H1 (cell line): ENCODE data around the gene CAMTA2. TPM values are rescaled to one million over a fixed set of nuclear protein-coding genes. Genes with fewer than 3 reads are reported as not detected.

Source experiments
- CTCF ChIA-PET: fragments of 300-600 bp; sonication (Branson Sonifier 250); formaldehyde crosslinking; loops from one replicate; lab custom pipeline; 2021; ENCODE audit not compliant: partially characterized antibody; lab: Charles Lee
- POLR2A ChIA-PET: fragments of 300-600 bp; sonication (Branson Sonifier 250); formaldehyde crosslinking; loops from one replicate; lab custom pipeline; 2021; ENCODE audit warnings: inconsistent platforms; ENCODE audit not compliant: partially characterized antibody; lab: Charles Lee
- DNase-seq, 2 experiments: peaks; one replicate each; pipeline versions ENCODE4 v3.0.0 to v3.0.0-alpha.2; 2010 to 2022; ENCODE audit warnings: low spot score in 2 of 2, low read depth in 1 of 2, mixed read lengths in 1 of 2
- FAIRE-seq: peaks from 2 replicates; lab custom pipeline; 2011; peaks lifted over from hg19 to GRCh38; lab: Jason Lieb, UNC
- H2AFZ ChIP-seq: 2 replicates; pipeline ENCODE4 v1.8.1; 2012; ENCODE audit warnings: low read length, inconsistent platforms
- H2AK5ac ChIP-seq: 2 replicates; pipeline ENCODE4 v1.6.1; 2013; ENCODE audit warnings: low read depth, low read length
- H2BK120ac ChIP-seq: replicated peaks from 2 replicates; pipeline ENCODE3; 2013; ENCODE audit warnings: low read depth, low read length, inconsistent platforms
- H2BK12ac ChIP-seq: 2 replicates; pipeline ENCODE4 v1.6.1; 2013; ENCODE audit warnings: low read depth, low read length
- H2BK15ac ChIP-seq: 2 replicates; pipeline ENCODE4 v1.6.1; 2013; ENCODE audit warnings: low read length
- H2BK20ac ChIP-seq: 2 replicates; pipeline ENCODE4 v1.6.1; 2013; ENCODE audit warnings: low read length
- H2BK5ac ChIP-seq: 2 replicates; pipeline ENCODE4 v1.6.1; 2013; ENCODE audit warnings: low read depth, low read length
- H3K14ac ChIP-seq: 2 replicates; pipeline ENCODE4 v1.6.1; 2013; ENCODE audit warnings: inconsistent platforms; ENCODE audit not compliant: insufficient read length
- H3K18ac ChIP-seq: 2 replicates; pipeline ENCODE4 v1.6.1; 2013; ENCODE audit warnings: low read length; ENCODE audit errors: extremely low read depth
- H3K23ac ChIP-seq: 2 replicates; pipeline ENCODE4 v1.6.1; 2013; ENCODE audit warnings: inconsistent platforms; ENCODE audit not compliant: insufficient read length
- H3K23me2 ChIP-seq: 2 replicates; pipeline ENCODE4 v1.6.1; 2013; ENCODE audit warnings: low read depth, low read length
- H3K27ac ChIP-seq: 2 replicates; pipeline ENCODE4 v1.6.1; 2011; ENCODE audit warnings: low read depth, low read length, inconsistent platforms
- H3K27me3 ChIP-seq, 4 experiments: replicated peaks in 1 of 4; 1 replicate in 1 of 4; 2 replicates in 3 of 4; pipeline versions ENCODE4 v1.6.1 to v1.8.1; 2011 to 2013; ENCODE audit warnings: low read length in 3 of 4, mild to moderate bottlenecking in 3 of 4, inconsistent platforms in 2 of 4, mixed read lengths in 2 of 4, moderate library complexity in 1 of 4; ENCODE audit not compliant: control insufficient read depth in 3 of 4, insufficient read depth in 3 of 4; ENCODE audit errors: extremely low read depth in 1 of 4
- H3K36me3 ChIP-seq, 4 experiments: 2 replicates each; pipeline versions ENCODE4 v1.6.1 to v1.8.1; 2011 to 2013; ENCODE audit warnings: mild to moderate bottlenecking in 4 of 4, low read length in 3 of 4, moderate library complexity in 2 of 4, control low read depth in 1 of 4, inconsistent platforms in 1 of 4; ENCODE audit not compliant: insufficient read depth in 4 of 4, control insufficient read depth in 2 of 4
- H3K4ac ChIP-seq: replicated peaks from 2 replicates; pipeline ENCODE3; 2013; ENCODE audit warnings: low read length, low read depth, mixed read lengths, inconsistent platforms; ENCODE audit not compliant: insufficient read length
- H3K4me1 ChIP-seq, 4 experiments: replicated peaks in 1 of 4; 1 replicate in 1 of 4; 2 replicates in 3 of 4; pipeline versions ENCODE4 v1.6.1 to v1.8.1; 2011 to 2013; ENCODE audit warnings: low read length in 3 of 4, inconsistent platforms in 2 of 4, mixed read lengths in 1 of 4; ENCODE audit not compliant: insufficient read depth in 4 of 4, control insufficient read depth in 3 of 4
- H3K4me2 ChIP-seq, 2 experiments: 2 replicates each; pipeline versions ENCODE4 v1.6.1 to v1.8.1; 2011 to 2013; ENCODE audit warnings: low read depth in 2 of 2, low read length in 2 of 2, control low read depth in 1 of 2, inconsistent platforms in 1 of 2, mild to moderate bottlenecking in 1 of 2; ENCODE audit not compliant: insufficient read depth in 1 of 2
- H3K4me3 ChIP-seq, 4 experiments: fragments of 200-600, 300-600 bp in 1 of 4; sonication (generic), shearing (Covaris generic), sonication (Bioruptor Twin) in 1 of 4; 2 replicates each; pipeline versions ENCODE4 v1.5.1 to v1.8.1; 2011 to 2016; ENCODE audit warnings: low read length in 4 of 4, low read depth in 3 of 4, control low read depth in 2 of 4, inconsistent platforms in 2 of 4, mild to moderate bottlenecking in 2 of 4, mixed read lengths in 1 of 4, moderate library complexity in 1 of 4; ENCODE audit not compliant: insufficient read depth in 2 of 4; ENCODE audit errors: extremely low read depth in 1 of 4
- H3K56ac ChIP-seq: replicated peaks from 2 replicates; pipeline ENCODE3; 2013; ENCODE audit warnings: low read depth, mild to moderate bottlenecking, mixed read lengths, low read length, inconsistent platforms; ENCODE audit not compliant: insufficient read length
- H3K79me1 ChIP-seq: 2 replicates; pipeline ENCODE4 v1.6.1; 2013; ENCODE audit warnings: low read depth, low read length, control low read depth
- H3K79me2 ChIP-seq, 2 experiments: 2 replicates each; pipeline versions ENCODE4 v1.6.1 to v1.8.1; 2012 to 2013; ENCODE audit warnings: low read length in 2 of 2, mild to moderate bottlenecking in 2 of 2, inconsistent platforms in 1 of 2; ENCODE audit not compliant: insufficient read depth in 2 of 2, control insufficient read depth in 1 of 2
- H3K9ac ChIP-seq, 4 experiments: replicated peaks in 1 of 4; 1 replicate in 1 of 4; 2 replicates in 3 of 4; pipeline versions ENCODE4 v1.6.1 to v1.8.1; 2011 to 2013; ENCODE audit warnings: low read depth in 3 of 4, low read length in 3 of 4, control low read depth in 2 of 4, mild to moderate bottlenecking in 2 of 4, moderate library complexity in 2 of 4, inconsistent platforms in 1 of 4; ENCODE audit errors: extremely low read depth in 1 of 4
- H3K9me3 ChIP-seq, 2 experiments: 2 replicates each; pipeline versions ENCODE4 v1.6.1 to v1.8.1; 2012 to 2013; ENCODE audit warnings: mild to moderate bottlenecking in 2 of 2, moderate library complexity in 2 of 2, control low read depth in 1 of 2, inconsistent platforms in 1 of 2, low read depth in 1 of 2, low read length in 1 of 2, mixed read lengths in 1 of 2; ENCODE audit not compliant: insufficient read depth in 2 of 2
- H4K20me1 ChIP-seq, 2 experiments: replicated peaks in 1 of 2; 2 replicates each; pipeline versions ENCODE3 to v1.8.1; 2011 to 2013; ENCODE audit warnings: inconsistent platforms in 2 of 2, low read length in 2 of 2, mild to moderate bottlenecking in 1 of 2; ENCODE audit not compliant: insufficient read depth in 2 of 2, control insufficient read depth in 1 of 2
- H4K5ac ChIP-seq: 2 replicates; pipeline ENCODE4 v1.6.1; 2013; ENCODE audit warnings: low read length, low read depth, mixed read lengths, inconsistent platforms; ENCODE audit not compliant: insufficient read length
- H4K8ac ChIP-seq: 2 replicates; pipeline ENCODE4 v1.8.0; 2013; ENCODE audit warnings: mild to moderate bottlenecking, moderate library complexity, low read length, inconsistent platforms; ENCODE audit not compliant: insufficient read depth; ENCODE audit errors: extremely low read depth
- H4K91ac ChIP-seq: replicated peaks from 2 replicates; pipeline ENCODE3; 2013; ENCODE audit warnings: low read length, mixed read lengths, inconsistent platforms; ENCODE audit not compliant: insufficient read length
- GABPA ChIP-seq: IDR thresholded peaks from 2 replicates; pipeline ENCODE4 v1.6.1; 2011; ENCODE audit warnings: mild to moderate bottlenecking, low read length, moderate library complexity, borderline replicate concordance; ENCODE audit not compliant: insufficient read depth
- KDM4A ChIP-seq: IDR thresholded peaks from one replicate; pipeline ENCODE4 v1.7.1; 2012; ENCODE audit warnings: low read depth, mild to moderate bottlenecking, moderate library complexity, low read length, inconsistent platforms; ENCODE audit not compliant: severe bottlenecking
- NANOG ChIP-seq: IDR thresholded peaks from 2 replicates; pipeline ENCODE4 v1.6.1; 2011; ENCODE audit warnings: low read length, low read depth, mild to moderate bottlenecking, inconsistent platforms; ENCODE audit not compliant: insufficient read depth, poor library complexity, severe bottlenecking
- RBBP5 ChIP-seq: IDR thresholded peaks from 2 replicates; pipeline ENCODE4 v1.7.1; 2012; ENCODE audit warnings: low read depth, mild to moderate bottlenecking, inconsistent platforms, low read length, moderate library complexity, borderline replicate concordance
- SAP30 ChIP-seq: fragments of 300-600 bp; sonication (generic); IDR thresholded peaks from 2 replicates; pipeline ENCODE4 v1.7.1; 2012; ENCODE audit warnings: low read length, moderate library complexity, mild to moderate bottlenecking, inconsistent platforms; ENCODE audit not compliant: insufficient read depth, insufficient replicate concordance
- TBP ChIP-seq: IDR thresholded peaks from 2 replicates; pipeline ENCODE4 v1.6.1; 2011; ENCODE audit warnings: low read depth, low read length, improper control_type of control experiment
- TEAD4 ChIP-seq: IDR thresholded peaks from 2 replicates; pipeline ENCODE4 v1.6.1; 2012; ENCODE audit warnings: low read depth, low read length, inconsistent platforms, mixed read lengths
- WGBS, 2 experiments: shearing (Covaris generic) in 1 of 2; methylation state at CpG; one replicate each; pipeline versions ENCODE4 v1.1.6 to v1.1.7; 2013 to 2015; ENCODE audit warnings: low lambda C conversion rate in 2 of 2, mixed read lengths in 2 of 2, inconsistent platforms in 1 of 2, low coverage in 1 of 2, missing lambda C conversion rate in 1 of 2; ENCODE audit not compliant: insufficient replicate concordance in 2 of 2, insufficient coverage in 1 of 2, insufficient read length in 1 of 2; ENCODE audit errors: extremely low coverage in 1 of 2, missing lambda C conversion rate in 1 of 2; 5-methylcytosine and 5-hydroxymethylcytosine counted together
- polyA plus RNA-seq, 7 experiments: library from polyadenylated mRNA; depleted of rRNA in 3 of 7; stranded (reverse) in 5 of 7; unstranded in 2 of 7; fragments of >200 nt in 5 of 7; fragments of 200-250 nt in 2 of 7; gene quantifications; 1 replicate in 5 of 7; 2 replicates in 1 of 7; 4 replicates in 1 of 7; pipeline versions ENCODE4 v1.2.1 to v1.2.3, GENCODE V29; 2011 to 2013; ENCODE audit warnings: missing spikeins in 2 of 7, mixed read lengths in 2 of 7
- total RNA-seq: library from RNA; stranded (reverse); fragmentation: NEBNext Ultra II Directional; extraction: Animal tissue kit (Norgen Biotek cat#: 25700); gene quantifications from 2 replicates; pipeline ENCODE4 v1.2.1, GENCODE V29; 2021
- TF ChIP-seq, protein P1 (sequence below): IDR thresholded peaks from 2 replicates; pipeline ENCODE4 v1.6.1; 2011; ENCODE audit warnings: low read depth, mild to moderate bottlenecking, low read length; ENCODE audit not compliant: insufficient read depth
- TF ChIP-seq, protein P2 (sequence below): IDR thresholded peaks from 2 replicates; pipeline ENCODE4 v1.6.1; 2012; ENCODE audit warnings: inconsistent platforms

CAMTA2 gene
- total and polyA plus RNA-seq, 2 of the 8 experiments (the other 6 are each of a cell fraction or from before 2014, with no cell fraction given) = 5.5 to 12.0 TPM

DNA sequence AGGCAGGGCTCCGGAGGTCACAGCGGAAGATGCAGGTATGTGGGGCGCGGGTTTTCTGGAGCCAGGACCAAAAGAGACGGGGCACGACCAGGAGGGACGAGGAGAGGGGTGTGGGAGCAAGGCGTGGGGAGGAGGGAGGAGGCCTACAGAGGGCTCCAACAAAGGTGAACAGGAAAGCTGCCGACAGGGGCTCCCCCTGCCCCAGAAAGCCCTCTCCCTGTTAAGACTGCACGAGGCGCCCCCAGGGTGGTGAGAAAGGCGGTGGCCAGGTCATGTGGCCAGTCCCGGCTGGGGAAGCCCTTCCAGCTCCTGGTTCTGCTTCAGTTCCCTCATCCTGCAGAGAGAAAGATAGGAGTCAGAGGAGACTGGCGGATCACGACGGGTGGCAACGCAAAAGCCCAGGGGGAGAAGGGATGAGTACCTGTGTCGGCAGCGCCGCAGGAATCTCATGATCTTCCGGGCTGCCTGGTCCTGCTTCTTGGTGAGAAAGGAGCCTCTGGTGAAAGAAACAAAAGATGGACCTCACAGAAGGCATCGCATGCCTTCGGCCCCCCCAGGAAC lies 18.9 kb downstream of the CAMTA2 start:
- FAIRE-seq (no peak), DNase-seq (peak in 1 of 2 experiments; percentile 72)
- peak overlapping the region; percentile 29 for H3K14ac ChIP-seq
- H2AFZ ChIP-seq = no peak overlapping the region
- H3K79me1 ChIP-seq = peaks cover 3% of the 10 kb centered on the region; the same call in 1 of the 2 replicates
- H3K79me2 ChIP-seq = peaks cover 0 to 16% of the 10 kb centered on the region in 2 experiments; a peak in 2 of 4 replicates
- peak overlapping the region; percentile 76 for H3K4ac ChIP-seq
- peak overlapping the region; percentile 95 for H4K5ac ChIP-seq
- H2BK20ac ChIP-seq = peak overlapping the region; percentile 48; the same call in 1 of the 2 replicates
- peak overlapping the region; percentile 99; the same call in 1 of the 2 replicates for H2BK15ac ChIP-seq
- peak overlapping the region; percentile 71 to 90 (median 85) for H3K4me3 ChIP-seq
- H3K27me3 ChIP-seq = peaks cover 0 to 11% (median 4%) of the 10 kb centered on the region in 4 experiments; a peak in 3 of 7 replicates
- H4K20me1 ChIP-seq = peaks cover 2 to 9% of the 10 kb centered on the region in 2 experiments
- H2BK5ac ChIP-seq = peak overlapping the region; percentile 96
- H4K91ac ChIP-seq = peak overlapping the region; percentile 97
- peak overlapping the region; percentile 75 for H3K56ac ChIP-seq
- peak overlapping the region; percentile 93 for H3K18ac ChIP-seq
- peaks cover 2 to 16% (median 9%) of the 10 kb centered on the region in 4 experiments for H3K4me1 ChIP-seq
- peak overlapping the region; percentile 99 for H2BK12ac ChIP-seq
- POLR2A ChIA-PET = interaction anchor here (0.7 to 32.4 kb wide), 15 partner anchors 10 to 107 kb away, joined by 3 to 987 read pairs (median 4); partner anchors contain the start of genes C17orf107, CAMTA2, ENO3 and INCA1
- no peak overlapping the region for H2BK120ac ChIP-seq
- H3K23me2 ChIP-seq = peaks cover 19% of the 10 kb centered on the region; the same call in 1 of the 2 replicates
- H3K27ac ChIP-seq = peak overlapping the region; percentile 47; the same call in 1 of the 2 replicates
- WGBS, 2 experiments = 6% methylated on average over 20 of the region's 23 CpGs; no CpG with 5 or more reads in 1 of the 2 experiments
- peak overlapping the region; percentile 86; the same call in 1 of the 2 replicates for H2AK5ac ChIP-seq
- H3K36me3 ChIP-seq = peaks cover 0 to 11% (median 0%) of the 10 kb centered on the region in 4 experiments; a peak in 1 of 8 replicates
- CTCF ChIA-PET = interaction anchor here (1.0 to 7.3 kb wide), 6 partner anchors 9 to 60 kb away, joined by 3 to 41 read pairs (median 20); partner anchors contain the start of gene ENO3
- H3K9me3 ChIP-seq = no peaks in the 10 kb centered on the region
- H3K4me2 ChIP-seq = peak overlapping the region; percentile 92 to 99
- no peak overlapping the region for H3K23ac ChIP-seq
- H3K9ac ChIP-seq = peak overlapping the region in 3 of 4 experiments; percentile 66 to 93 (median 77); a peak in 6 of 7 replicates
- H4K8ac ChIP-seq = peak overlapping the region; percentile 75
- TF ChIP-seq KDM4A (peak; percentile 45), NANOG (no peak), TEAD4 (no peak), GABPA (no peak), TBP (no peak), RBBP5 (no peak), SAP30 (peak; percentile 49)
- TF ChIP-seq, protein P1, sequence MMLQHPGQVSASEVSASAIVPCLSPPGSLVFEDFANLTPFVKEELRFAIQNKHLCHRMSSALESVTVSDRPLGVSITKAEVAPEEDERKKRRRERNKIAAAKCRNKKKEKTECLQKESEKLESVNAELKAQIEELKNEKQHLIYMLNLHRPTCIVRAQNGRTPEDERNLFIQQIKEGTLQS = no peak
- TF ChIP-seq, protein P2, sequence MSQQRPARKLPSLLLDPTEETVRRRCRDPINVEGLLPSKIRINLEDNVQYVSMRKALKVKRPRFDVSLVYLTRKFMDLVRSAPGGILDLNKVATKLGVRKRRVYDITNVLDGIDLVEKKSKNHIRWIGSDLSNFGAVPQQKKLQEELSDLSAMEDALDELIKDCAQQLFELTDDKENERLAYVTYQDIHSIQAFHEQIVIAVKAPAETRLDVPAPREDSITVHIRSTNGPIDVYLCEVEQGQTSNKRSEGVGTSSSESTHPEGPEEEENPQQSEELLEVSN = no peak; the same call in none of the 2 replicates
